HG03571 (cell line): ENCODE measurements around the gene PAX5.

Experiments used
- ATAC-seq: cut with Tn5 transposase; IDR thresholded peaks from one replicate; pipeline ENCODE4 v1.9.1; 2021; ENCODE audit not compliant: unreplicated experiment

The PAX5 gene

GRCh38 chr9:36961561-36962325 lies 72.3 kb downstream of the PAX5 start:
- no peak for ATAC-seq

- no peak for ATAC-seq
These were observed 73.0 kb downstream of the PAX5 start for GRCh38 chr9:36961051-36961450.

GRCh38 chr9:36960575-36960955 lies 73.5 kb downstream of the PAX5 start:
- ATAC-seq: no peak

- no peak for ATAC-seq
These were observed 74.1 kb downstream of the PAX5 start for GRCh38 chr9:36959681-36960574.

- no peak for ATAC-seq
These were observed 77.2 kb downstream of the PAX5 start for GRCh38 chr9:36956908-36957307.

GRCh38 chr9:36950389-36950788 lies 83.7 kb downstream of the PAX5 start:
- no peak for ATAC-seq

GRCh38 chr9:36949466-36949865 lies 84.6 kb downstream of the PAX5 start:
- ATAC-seq: no peak

- no peak for ATAC-seq
These were observed 86.0 kb downstream of the PAX5 start for GRCh38 chr9:36948051-36948450.

- no peak for ATAC-seq
These were observed 87.4 kb downstream of the PAX5 start for GRCh38 chr9:36946653-36947052.

GRCh38 chr9:36945999-36946398 lies 88.1 kb downstream of the PAX5 start:
- no peak for ATAC-seq

GRCh38 chr9:36942891-36943290 lies 91.2 kb downstream of the PAX5 start:
- no peak for ATAC-seq

GRCh38 chr9:36941441-36941840 lies 92.6 kb downstream of the PAX5 start:
- ATAC-seq: no peak

- ATAC-seq: no peak
These were observed 93.2 kb downstream of the PAX5 start for GRCh38 chr9:36940881-36941280.

GRCh38 chr9:36940500-36940853 lies 93.6 kb downstream of the PAX5 start:
- no peak for ATAC-seq

GRCh38 chr9:36939655-36940499 lies 94.2 kb downstream of the PAX5 start:
- no peak for ATAC-seq

GRCh38 chr9:36939214-36939613 lies 94.9 kb downstream of the PAX5 start:
- ATAC-seq: no peak

GRCh38 chr9:36938617-36939016 lies 95.5 kb downstream of the PAX5 start:
- no peak for ATAC-seq

- ATAC-seq: no peak
These were observed 96.1 kb downstream of the PAX5 start for GRCh38 chr9:36937951-36938350.

- ATAC-seq: no peak
These were observed 96.7 kb downstream of the PAX5 start for GRCh38 chr9:36937346-36937745.

GRCh38 chr9:36936498-36936831 lies 97.6 kb downstream of the PAX5 start:
- no peak for ATAC-seq

GRCh38 chr9:36935768-36936497 lies 98.1 kb downstream of the PAX5 start:
- no peak for ATAC-seq
